AG08396 (cell line): ENCODE data around the gene ETS2.

Experiments
- DNase-seq: peaks from one replicate; pipeline ENCODE4 v3.0.0; 2012; ENCODE audit warnings: low spot score, mixed read lengths

Gene ETS2

DNA sequence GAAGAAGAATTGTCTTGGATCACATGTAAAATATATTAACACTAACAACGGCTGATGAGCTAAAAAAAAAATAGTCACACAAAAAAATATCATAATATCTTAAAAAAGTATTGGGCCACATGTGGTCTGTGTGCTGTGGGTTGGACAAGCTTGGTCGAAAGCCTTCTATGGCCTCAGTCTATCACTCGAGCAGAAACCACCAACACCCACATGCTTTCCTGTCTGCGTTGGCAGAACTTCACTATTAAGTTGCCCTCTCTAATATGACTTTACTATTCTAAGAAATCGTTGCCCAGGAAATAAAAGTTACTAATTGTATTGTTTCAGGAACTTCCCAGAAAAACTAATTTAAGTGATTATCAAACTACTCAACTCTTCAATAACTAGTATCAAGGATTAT, 28.2 kb upstream of the ETS2 start:
- no peak for DNase-seq

GRCh38 chr21:38780879-38781278, 24.9 kb upstream of the ETS2 start:
- DNase-seq = no peak

DNA sequence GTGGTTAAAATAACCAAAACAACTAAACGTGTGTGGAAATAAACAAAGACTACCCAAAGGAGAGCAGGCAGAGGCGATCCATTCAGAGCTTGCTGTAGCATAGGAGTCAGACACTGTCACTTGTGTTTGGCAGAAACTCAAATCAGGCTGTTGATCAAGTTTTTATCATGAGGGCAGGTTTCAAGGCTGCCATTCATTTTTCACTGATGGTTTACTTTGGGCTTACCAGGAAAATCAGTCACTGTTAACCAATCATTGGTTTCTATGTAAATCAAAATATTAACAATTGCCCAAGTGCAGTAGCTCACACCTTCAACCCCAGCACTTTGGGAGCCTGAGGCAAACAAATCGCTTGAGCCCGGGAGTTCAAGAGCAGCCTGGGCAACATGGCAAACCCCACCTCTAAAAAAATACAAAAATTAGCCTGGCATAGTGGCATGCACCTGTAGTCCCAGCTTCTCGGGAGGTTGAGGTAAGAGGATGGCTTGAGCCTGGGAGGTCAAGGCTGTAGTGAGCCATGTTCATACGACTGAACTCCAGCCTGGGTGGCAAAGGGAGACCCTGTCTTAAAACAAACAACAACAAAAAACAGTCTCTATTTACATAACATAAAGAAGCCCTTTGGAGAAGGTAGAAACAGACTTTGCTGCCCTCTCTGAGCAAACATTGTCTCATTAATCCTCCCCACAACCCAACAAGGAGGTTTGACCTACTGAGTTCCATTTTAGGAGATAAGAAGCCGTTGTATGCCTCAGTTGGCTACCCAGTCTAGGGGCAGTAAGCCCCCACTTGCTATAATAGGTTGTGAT, 21.1 kb upstream of the ETS2 start:
- DNase-seq = no peak

DNA sequence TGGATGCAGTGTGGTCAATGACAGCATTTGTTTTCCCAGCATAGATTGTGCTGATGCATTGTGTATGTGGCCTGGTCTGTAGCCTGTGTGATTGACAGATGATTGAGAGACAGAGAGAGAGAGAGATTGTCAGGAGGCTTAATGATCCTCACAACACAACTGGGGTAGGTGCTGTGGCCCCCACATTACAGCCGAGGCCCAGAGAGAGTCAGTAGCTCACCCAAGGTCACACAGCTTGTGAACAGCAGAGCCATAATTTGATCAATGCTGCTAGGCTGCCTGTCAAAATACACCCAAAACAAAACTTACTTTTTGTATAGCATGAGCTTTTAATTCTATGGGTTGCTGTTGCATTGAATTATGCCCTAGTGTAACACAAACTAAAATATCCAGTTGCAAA, 20.2 kb upstream of the ETS2 start:
- DNase-seq = no peak

- no peak for DNase-seq
Measured at GRCh38 chr21:38787016-38787415, 18.7 kb upstream of the ETS2 start.

DNA sequence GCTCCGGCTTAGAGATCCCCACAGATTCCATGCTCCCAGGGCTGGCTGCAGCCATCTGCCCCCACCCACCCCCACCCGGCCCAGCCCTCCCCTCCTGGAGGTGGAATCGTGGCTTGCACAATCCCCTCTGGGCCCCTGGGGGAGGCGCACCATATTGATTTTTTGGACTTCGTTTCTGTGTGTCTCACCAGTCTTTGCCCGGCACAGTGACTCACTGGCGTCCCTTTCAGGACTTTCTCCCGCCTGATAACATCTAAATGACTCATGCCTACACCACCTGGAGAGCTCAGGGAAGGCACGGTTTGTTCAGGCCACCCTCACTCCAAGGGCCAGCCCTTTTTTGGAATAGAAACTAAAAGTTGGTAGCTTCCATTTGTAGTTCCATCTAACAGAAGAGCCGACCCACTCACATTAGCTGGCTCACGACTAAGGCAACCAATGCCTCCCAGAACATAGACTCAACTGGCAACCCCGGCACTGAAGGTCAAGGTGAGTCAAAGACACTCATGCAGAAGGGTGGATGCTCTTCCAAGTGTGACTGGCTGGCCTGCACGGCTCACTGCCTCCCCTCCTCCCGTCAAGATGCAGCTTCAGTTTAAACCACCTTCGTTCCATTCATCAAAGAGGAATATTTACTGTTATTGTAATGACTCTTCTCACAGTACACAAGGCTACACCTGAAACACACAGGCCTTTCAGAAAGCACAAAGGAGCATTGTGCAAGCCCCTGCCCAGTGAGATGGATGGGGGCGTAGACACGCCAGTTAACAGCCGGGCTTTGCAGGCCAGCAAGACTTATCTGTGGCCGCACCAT, 18.1 kb upstream of the ETS2 start:
- DNase-seq = no peak

- no peak for DNase-seq
Measured at GRCh38 chr21:38788275-38788905, 17.3 kb upstream of the ETS2 start.

GRCh38 chr21:38789275-38789674, 16.5 kb upstream of the ETS2 start:
- DNase-seq = no peak

DNA sequence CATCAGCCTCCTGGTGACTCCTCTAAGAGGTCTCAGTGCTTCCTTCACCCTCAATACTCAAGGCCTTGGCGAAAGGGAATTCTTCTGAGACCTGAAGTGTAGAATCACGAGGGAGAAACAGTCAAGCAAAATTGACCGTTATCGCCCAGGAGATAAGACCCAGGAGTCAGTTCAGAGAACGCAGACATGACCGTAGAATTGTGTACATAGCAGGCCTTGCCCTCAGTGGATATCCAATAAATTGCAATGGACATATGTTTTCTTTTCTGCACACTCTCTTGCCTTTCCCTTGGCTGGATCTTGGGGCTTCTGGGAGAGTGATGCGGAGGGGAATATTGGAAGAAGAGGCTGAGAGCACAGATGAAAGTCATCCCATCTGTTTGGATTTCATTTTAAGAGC, 15.7 kb upstream of the ETS2 start:
- no peak for DNase-seq

GRCh38 chr21:38790961-38791360, 14.8 kb upstream of the ETS2 start:
- DNase-seq = no peak

DNA sequence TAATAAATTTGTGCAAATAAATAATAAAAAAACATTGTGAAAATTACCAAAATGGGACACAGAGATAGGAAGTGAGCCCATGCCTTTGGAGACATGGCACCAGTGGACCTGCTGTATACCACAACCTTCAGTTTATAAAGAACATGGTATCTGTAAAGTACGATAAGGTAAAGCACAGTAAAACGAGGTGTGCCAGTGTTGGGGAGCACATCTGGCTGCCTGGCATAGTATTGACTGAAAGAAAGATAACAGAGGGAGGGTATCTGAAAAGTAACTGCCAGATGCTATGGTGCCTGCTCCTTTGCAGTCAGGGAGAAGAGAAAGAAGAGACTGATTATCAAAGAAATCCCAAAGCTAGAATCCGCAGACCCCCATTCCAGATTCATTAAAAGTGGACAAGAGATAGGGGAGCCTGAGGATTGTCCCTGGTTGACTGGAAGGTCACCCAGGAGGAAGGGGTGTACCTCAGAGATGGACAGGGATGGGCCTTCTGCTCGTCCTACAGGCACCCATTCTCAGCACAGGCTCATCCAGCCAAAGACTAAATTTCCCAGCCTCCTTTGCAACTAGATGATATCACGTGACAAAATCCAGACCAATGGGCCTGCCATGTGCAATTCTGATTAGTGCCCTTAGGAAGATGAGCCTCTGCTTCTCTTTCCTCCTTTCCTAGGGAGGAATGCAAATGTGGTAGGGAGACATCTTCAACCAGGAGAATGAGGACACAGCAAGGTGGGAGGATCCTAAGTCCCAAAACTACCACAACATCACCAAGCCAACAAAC, 12.9 kb upstream of the ETS2 start:
- no peak for DNase-seq

GRCh38 chr21:38793926-38794713, 11.6 kb upstream of the ETS2 start:
- no peak for DNase-seq

DNA sequence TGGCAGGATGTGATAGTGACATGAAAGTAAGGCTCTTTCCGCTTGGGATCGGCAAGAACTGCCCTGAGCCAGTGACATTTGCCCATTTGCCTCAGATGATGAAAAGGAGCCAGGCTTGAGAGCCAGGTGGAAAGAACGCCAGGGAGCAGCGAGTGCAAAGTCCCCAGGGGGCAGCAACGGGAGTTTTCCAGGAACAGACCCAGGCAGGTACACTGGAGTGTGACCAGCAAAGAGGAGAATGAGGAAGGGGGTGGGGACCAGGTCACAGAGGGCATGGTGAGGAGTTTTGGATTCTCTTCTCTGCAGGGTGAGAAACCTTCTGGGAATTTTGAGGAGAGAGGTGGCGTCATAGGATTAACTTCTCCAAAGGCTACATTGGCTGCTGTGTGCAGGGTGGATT, 10.8 kb upstream of the ETS2 start:
- DNase-seq = no peak

DNA sequence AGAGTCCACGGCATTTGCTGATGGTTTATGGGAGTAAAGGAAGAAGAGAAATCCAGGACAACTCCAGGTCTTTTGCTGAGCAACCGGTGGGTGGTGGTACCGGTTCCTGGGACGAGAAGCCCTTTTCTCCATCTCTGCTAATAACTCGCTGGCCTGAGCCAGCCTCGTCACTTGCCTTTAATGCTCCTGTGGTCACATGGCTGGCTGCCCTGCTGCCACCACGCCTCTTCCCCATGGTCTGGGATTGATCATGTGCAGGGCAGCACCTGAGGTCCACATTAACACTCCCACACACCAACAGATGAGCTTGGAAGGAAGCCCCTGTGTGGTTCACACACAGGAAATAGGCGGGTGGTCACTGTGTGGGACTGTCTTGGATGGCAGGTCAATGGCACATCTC, 10.3 kb upstream of the ETS2 start:
- no peak for DNase-seq

DNA sequence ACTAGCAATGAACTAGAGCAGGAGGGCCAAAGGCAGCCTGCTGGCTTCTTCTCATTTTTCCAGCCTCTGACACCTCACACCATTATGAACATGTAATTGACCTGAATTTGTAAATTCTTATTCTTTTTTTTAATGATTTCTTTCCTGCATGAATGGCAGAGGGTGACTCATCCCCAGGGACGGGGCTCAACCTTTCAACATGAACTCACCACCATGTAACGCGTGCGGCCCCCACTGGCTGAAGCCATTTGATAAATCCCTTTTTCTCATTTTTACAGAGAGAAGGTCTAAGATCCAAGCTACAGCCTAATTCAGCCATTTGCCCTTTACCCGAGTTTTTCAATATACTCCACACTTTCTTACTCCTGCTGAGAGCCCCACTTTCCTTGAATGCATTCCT, 9.3 kb upstream of the ETS2 start:
- no peak for DNase-seq

- no peak for DNase-seq
Measured at GRCh38 chr21:38797470-38797869, 8.3 kb upstream of the ETS2 start.

DNA sequence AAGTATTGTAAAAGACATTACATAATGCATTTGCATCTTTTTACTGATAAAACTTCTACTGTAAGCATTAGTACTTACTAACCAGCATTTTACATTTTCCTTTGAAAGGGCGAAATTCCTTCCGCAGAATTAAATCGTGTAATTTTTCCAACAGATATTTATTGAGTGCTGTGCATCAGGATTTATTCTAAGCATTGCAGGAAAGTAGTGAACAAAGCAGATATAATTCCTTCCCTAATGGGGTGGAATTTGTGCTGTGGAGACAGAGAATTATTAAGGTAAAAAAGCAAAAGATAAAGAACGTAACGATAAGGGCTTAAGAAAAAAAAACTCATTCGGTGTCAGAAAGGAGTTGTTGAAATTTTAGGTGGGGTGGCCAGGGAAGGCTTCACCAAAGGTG, 7.6 kb upstream of the ETS2 start:
- no peak for DNase-seq

- DNase-seq = no peak
Measured at GRCh38 chr21:38798481-38798882, 7.2 kb upstream of the ETS2 start.

DNA sequence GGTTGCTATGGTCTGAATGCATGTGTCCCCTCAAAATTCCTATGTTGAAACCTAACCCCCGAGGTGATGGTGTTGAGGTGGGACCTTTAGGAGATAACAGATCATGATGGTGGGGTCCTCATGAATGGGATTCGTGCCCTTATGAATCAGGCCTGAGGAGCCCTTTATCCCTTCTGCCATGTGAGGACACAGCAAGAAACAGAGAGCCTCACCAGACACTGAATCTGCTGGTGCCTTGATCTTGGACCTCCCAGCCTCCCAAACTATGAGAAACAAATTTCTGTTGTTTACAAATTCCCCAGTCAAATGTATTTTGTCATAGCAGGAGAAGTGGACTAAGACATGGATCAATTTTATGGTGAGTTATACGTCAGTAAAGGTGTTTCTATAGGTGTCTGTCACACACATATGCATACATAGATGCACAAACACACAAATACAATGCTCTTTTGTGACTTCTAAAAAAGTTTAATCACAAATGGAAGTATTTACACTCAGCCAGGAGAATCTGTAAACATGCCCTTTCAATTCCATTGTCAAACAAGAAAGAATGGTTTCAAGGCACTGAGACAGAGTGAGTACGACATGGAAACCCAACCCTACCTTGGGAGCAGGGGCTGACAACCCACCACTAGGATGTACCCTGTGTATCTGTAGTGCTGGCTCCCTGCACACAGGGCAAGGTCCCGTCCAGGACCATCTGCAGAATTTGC, 5.5 kb upstream of the ETS2 start:
- DNase-seq = no peak

GRCh38 chr21:38800924-38801744, 4.6 kb upstream of the ETS2 start:
- DNase-seq = no peak
